HEK293T (cell line): ENCODE measurements around the gene MOV10.

Source experiments
- ELF4 ChIP-seq: fragments of 450-650 bp; IDR thresholded peaks from 2 replicates; pipeline ENCODE4 v1.6.1; 2017; ENCODE audit warnings: antibody characterized with exemption
- FOXA1 ChIP-seq: fragments of 450-650 bp; IDR thresholded peaks from 2 replicates; pipeline ENCODE4 v1.6.1; 2016; ENCODE audit warnings: mild to moderate bottlenecking
- LEF1 ChIP-seq: fragments of 450-650 bp; IDR thresholded peaks from 2 replicates; pipeline ENCODE4 v1.6.1; 2017; ENCODE audit warnings: mild to moderate bottlenecking, borderline replicate concordance
- SP1 ChIP-seq: fragments of 450-650 bp; IDR thresholded peaks from 2 replicates; pipeline ENCODE4 v1.6.1; 2017

- no peak for TF ChIP-seq LEF1
- TF ChIP-seq FOXA1 = no peak
- no peak for TF ChIP-seq ELF4
- TF ChIP-seq SP1 = no peak
These were observed 41.0 kb downstream of the MOV10 start, which contains the start of gene PPM1J for GRCh38 chr1:112715264-112716053.
